HG02870 (cell line): ENCODE results near the gene TUBB4A.

ENCODE experiments used
- ATAC-seq: cut with Tn5 transposase; IDR thresholded peaks from one replicate; pipeline ENCODE4 v1.9.1; 2021; ENCODE audit warnings: mild to moderate bottlenecking, moderate library complexity; ENCODE audit not compliant: unreplicated experiment

TUBB4A gene

GRCh38 chr19:6448045-6448444 is 54.1 kb downstream of the TUBB4A start:
- ATAC-seq = no peak

GRCh38 chr19:6446452-6446851 is 55.7 kb downstream of the TUBB4A start:
- no peak for ATAC-seq
